Kidney (tissue), 14 donors: Measurements from ENCODE around the gene WDR44. TPM values are rescaled to one million over a fixed set of nuclear protein-coding genes. Genes with fewer than 3 reads are reported as not detected.
"Not testable (repeated sequence)": the region's sequence is repeated elsewhere in the genome, so short reads cannot be mapped to it uniquely, and the experiment has no call there.

Experiments
- DNase-seq, 5 donors: peaks; one replicate each; pipeline ENCODE4 v3.0.0-alpha.2; 2013 to 2020
- FAIRE-seq: peaks from 2 replicates; lab custom pipeline; 2012; peaks lifted over from hg19 to GRCh38; lab: Jason Lieb, UNC
- H3K27ac ChIP-seq, 2 donors: one replicate each; pipeline ENCODE4 v1.7.0; 2013; ENCODE audit warnings: low read depth in 2 of 2, low read length in 2 of 2, inconsistent platforms in 1 of 2
- H3K27me3 ChIP-seq: one replicate; pipeline ENCODE4 v1.7.1; 2013; ENCODE audit warnings: low read length, inconsistent platforms; ENCODE audit not compliant: control insufficient read depth, insufficient read depth
- H3K36me3 ChIP-seq, 3 donors: one replicate each; pipeline versions ENCODE4 v1.7.0 to v1.7.1; 2013; ENCODE audit warnings: low read length in 3 of 3, control low read depth in 1 of 3, inconsistent platforms in 1 of 3; ENCODE audit not compliant: insufficient read depth in 3 of 3, control insufficient read depth in 2 of 3
- H3K4me1 ChIP-seq, 3 donors: one replicate each; pipeline versions ENCODE4 v1.7.0 to v1.7.1; 2013; ENCODE audit warnings: low read length in 3 of 3, inconsistent platforms in 1 of 3, low read depth in 1 of 3; ENCODE audit not compliant: control insufficient read depth in 2 of 3, insufficient read depth in 2 of 3
- H3K4me3 ChIP-seq, 3 donors: one replicate each; pipeline versions ENCODE4 v1.7.0 to v1.8.1; 2013; ENCODE audit warnings: low read length in 3 of 3, control low read depth in 1 of 3, inconsistent platforms in 1 of 3
- H3K9ac ChIP-seq, 3 donors: one replicate each; pipeline versions ENCODE4 v1.7.0 to v1.7.1; 2013; ENCODE audit warnings: low read length in 3 of 3, control low read depth in 1 of 3, inconsistent platforms in 1 of 3
- H3K9me3 ChIP-seq, 3 donors: one replicate each; pipeline versions ENCODE4 v1.7.0 to v1.7.1; 2013; ENCODE audit warnings: low read length in 3 of 3, control low read depth in 1 of 3, inconsistent platforms in 1 of 3; ENCODE audit not compliant: control insufficient read depth in 2 of 3, insufficient read depth in 1 of 3
- intact Hi-C: fragments of 100-400 bp; cut with DNase I; formaldehyde crosslinking; loops from one replicate; pipeline ENCODE4 v1.11.1; 2022
- polyA plus RNA-seq: library from polyadenylated mRNA; stranded (reverse); fragments of 350-450 nt; fragmentation: Illumina TruSeq; extraction: RNeasy Lipid Tissue Mini Kit (QIAGEN cat#74804); gene quantifications from one replicate; pipeline ENCODE4 v1.2.3, GENCODE V29; 2014; ENCODE audit warnings: low read depth, low replicate concordance; ENCODE audit not compliant: insufficient read depth
- total RNA-seq: library from RNA; stranded (reverse); fragmentation: NEBNext Ultra II Directional; extraction: Animal tissue kit (Norgen Biotek cat#: 25700); gene quantifications from one replicate; pipeline ENCODE4 v1.2.1, GENCODE V29; 2021
- TF ChIP-seq, protein P1 (sequence below): IDR thresholded peaks from 3 replicates; pipeline ENCODE4 v1.5.1; 2012; ENCODE audit warnings: mild to moderate bottlenecking, moderate library complexity, borderline replicate concordance; ENCODE audit not compliant: insufficient read depth; ENCODE audit errors: extremely low read depth
- donor health status: control.
- donor health status: control.
- donor health status: control.
- donor health status: control.
- donor health status: control.
- donor health status: DM: yes; HTN: yes; CAD: no.
- donor health status: Normal renal cell carcinoma (clear cell type).

The WDR44 gene
- total and polyA plus RNA-seq, 2 donors from 2014 or later = 3.6 to 15.5 TPM

DNA sequence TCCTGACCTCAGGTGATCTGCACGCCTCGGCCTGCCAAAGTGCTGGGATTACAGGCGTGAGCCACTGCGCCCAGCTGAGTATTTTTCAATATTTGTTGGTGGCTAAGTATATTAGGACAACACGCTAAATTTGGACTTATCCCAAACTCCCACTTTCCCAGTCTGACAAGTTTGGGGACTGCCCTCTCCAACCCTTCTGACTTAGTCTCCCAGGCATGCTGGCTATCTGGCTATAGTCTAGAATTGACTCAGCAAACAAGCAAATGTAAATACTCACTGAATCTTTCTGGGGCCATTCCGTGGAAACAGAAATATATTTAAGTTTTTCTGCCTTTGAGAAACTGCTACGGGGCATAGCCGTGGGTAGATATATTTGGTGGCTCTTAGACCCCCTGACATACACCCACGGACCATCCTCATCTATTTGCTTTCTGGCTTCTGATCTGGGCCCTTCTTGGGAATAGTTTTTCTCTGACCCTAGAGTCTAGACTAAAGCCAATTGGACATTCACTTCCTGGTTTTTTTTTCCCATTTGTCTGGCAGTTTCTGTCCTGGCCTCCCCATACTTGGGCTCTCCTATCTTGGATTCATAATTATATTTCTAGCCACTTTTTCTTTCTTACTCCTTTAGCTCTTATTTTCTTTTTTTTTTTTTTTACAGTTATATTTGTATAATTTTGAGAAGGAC, 138.5 kb downstream of the WDR44 start:
- Histone ChIP-seq H3K9ac (no peak overlapping the region), H3K9me3 (no peaks in the 10 kb centered on the region), H3K27ac (no peak overlapping the region), H3K4me3 (no peak overlapping the region), H3K27me3 (no peaks in the 10 kb centered on the region), H3K4me1 (no peaks in the 10 kb centered on the region), H3K36me3 (no peaks in the 10 kb centered on the region)
- TF ChIP-seq, protein P1, sequence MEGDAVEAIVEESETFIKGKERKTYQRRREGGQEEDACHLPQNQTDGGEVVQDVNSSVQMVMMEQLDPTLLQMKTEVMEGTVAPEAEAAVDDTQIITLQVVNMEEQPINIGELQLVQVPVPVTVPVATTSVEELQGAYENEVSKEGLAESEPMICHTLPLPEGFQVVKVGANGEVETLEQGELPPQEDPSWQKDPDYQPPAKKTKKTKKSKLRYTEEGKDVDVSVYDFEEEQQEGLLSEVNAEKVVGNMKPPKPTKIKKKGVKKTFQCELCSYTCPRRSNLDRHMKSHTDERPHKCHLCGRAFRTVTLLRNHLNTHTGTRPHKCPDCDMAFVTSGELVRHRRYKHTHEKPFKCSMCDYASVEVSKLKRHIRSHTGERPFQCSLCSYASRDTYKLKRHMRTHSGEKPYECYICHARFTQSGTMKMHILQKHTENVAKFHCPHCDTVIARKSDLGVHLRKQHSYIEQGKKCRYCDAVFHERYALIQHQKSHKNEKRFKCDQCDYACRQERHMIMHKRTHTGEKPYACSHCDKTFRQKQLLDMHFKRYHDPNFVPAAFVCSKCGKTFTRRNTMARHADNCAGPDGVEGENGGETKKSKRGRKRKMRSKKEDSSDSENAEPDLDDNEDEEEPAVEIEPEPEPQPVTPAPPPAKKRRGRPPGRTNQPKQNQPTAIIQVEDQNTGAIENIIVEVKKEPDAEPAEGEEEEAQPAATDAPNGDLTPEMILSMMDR = no peak
- intact Hi-C loops = no loop called here
- DNase-seq = no peak
- FAIRE-seq = no peak

DNA sequence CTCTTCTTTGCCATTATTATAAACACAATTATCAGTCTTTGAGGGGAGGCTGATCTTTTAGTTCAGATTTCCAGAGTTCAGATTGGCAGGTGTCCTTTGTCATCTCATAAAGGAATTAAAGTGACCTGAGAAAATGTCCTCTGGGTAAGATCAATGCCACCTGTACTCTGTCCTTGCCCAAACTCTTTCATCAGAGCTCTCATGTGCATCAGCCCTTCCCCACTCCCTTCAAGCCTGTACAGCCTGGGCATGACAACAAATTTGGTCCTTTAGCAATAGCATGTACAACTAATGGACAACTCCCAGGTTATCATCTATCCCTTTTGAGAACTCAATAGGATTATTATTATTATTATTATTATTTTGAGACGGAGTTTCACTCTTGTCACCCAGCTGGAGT, 140.8 kb downstream of the WDR44 start:
- H3K36me3 ChIP-seq, DNase-seq, H3K27ac ChIP-seq, H3K27me3 ChIP-seq, intact Hi-C loops, H3K9me3 ChIP-seq, H3K4me1 ChIP-seq, H3K4me3 ChIP-seq, FAIRE-seq, H3K9ac ChIP-seq: not testable (repeated sequence)

DNA sequence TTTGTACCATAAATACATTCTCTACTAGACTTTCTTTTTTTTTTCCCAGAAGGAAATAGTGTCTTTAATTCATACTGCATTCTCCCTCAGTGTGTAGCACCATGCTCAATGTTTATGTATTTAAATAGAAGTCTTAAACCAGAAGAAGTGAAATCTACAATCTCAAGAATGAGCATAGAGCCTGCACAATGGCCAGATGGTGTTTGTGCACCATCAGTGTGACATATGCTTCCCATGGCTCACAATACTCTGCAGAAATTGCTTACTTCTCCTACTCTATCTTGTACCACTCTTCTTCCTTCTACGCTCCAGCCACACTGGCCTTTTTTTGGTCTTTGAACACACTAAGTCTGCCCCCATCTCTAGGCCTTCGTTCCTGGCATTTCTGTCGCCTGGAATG, 147.1 kb downstream of the WDR44 start:
- no peak for FAIRE-seq
- intact Hi-C loops = no loop called here

DNA sequence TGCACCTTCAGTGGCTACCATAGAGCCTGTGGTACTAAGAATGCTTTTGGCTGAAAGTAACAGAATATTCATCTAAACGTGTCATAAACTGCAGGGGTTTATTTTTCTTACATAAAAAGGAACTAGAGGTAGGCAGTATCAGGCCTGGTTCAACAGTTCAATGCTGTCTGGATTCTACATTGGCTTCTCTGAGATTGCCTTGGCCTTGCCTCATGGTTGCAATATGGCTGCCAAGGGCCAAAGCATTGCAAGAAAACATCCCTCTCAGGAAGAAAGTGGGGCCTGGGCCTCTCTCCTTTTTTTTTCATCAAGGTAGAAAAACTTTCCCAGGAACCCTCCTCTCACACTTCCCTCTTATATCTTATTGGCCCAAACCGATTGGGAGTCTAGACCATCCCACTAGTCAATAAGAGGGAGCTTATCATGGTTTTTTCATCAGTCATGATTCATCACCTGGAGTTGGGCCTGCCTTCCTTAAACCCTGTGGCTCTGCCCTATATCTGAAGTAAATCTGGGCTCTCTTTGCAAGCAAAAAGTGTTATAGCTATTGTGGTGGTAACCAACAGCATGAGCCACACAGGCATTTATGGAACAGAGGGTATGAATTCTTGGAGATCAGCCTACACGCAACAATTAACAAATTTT, 147.9 kb downstream of the WDR44 start:
- DNase-seq (no peak), FAIRE-seq (no peak)
- Histone ChIP-seq H3K36me3 (no peaks in the 10 kb centered on the region), H3K27ac (no peak overlapping the region), H3K9ac (no peak overlapping the region), H3K4me1 (peaks cover 0 to 3% (median 0%) of the 10 kb centered on the region in 3 donors), H3K4me3 (no peak overlapping the region), H3K9me3 (no peaks in the 10 kb centered on the region), H3K27me3 (peaks cover 2% of the 10 kb centered on the region)
- TF ChIP-seq, protein P1 = no peak
- intact Hi-C loops = no loop called here

More for the DNA sequence above, 147.1 kb downstream of the WDR44 start:
- Histone ChIP-seq H3K27me3 (peaks cover under 1% of the 10 kb centered on the region), H3K9ac (no peak overlapping the region), H3K4me1 (peaks cover 0 to 3% (median 0%) of the 10 kb centered on the region in 3 donors), H3K9me3 (no peaks in the 10 kb centered on the region), H3K27ac (no peak overlapping the region), H3K36me3 (no peaks in the 10 kb centered on the region), H3K4me3 (no peak overlapping the region)
- no peak for DNase-seq
- TF ChIP-seq, protein P1 = no peak
